HG03342 (cell line): ENCODE results near the gene CEP20.
A peak's percentile ranks its signal among the peaks of the same experiment; 100 is the strongest.
"Not testable (repeated sequence)": the region's sequence is repeated elsewhere in the genome, so short reads cannot be mapped to it uniquely, and the experiment has no call there.

Source experiments
- ATAC-seq: cut with Tn5 transposase; IDR thresholded peaks from one replicate; pipeline ENCODE4 v1.9.1; 2021; ENCODE audit warnings: mild to moderate bottlenecking, moderate library complexity; ENCODE audit not compliant: unreplicated experiment

Gene CEP20

DNA sequence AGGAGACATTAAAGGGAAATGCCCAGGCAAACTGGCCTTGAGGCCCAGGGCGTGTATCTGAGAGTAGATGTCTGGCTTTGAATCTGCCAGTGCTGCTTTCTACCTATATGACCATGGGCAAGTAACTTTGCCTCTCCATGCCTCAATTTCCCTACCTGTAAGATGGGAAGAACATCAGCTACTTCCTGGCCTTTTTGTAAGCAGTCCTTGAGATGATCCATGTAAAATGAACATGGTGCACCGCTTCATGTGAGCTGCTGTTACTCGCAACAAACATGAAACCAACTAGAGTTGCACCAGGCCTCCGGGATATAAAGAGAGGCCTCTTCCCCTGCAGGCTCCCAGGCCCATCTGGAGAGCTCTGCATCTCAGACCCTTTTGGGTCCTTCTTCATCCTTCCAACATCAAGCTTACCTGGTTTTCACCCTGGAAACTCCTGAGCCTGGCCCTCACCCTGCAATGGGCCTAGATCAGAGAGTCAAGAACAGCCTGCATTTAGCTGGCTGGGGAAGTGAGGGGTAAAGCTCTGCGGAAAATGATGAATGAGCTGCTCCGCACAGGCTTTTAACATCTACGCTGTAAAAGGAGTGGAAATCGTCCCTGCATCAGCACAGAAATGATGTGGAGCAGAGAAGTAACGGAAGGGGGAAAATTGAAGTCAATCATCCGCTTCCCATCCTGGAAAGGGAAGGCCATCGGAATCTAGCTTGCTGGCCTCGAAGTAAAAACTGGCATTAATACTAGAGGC lies 29.3 kb downstream of the CEP20 start:
- ATAC-seq, result no peak

DNA sequence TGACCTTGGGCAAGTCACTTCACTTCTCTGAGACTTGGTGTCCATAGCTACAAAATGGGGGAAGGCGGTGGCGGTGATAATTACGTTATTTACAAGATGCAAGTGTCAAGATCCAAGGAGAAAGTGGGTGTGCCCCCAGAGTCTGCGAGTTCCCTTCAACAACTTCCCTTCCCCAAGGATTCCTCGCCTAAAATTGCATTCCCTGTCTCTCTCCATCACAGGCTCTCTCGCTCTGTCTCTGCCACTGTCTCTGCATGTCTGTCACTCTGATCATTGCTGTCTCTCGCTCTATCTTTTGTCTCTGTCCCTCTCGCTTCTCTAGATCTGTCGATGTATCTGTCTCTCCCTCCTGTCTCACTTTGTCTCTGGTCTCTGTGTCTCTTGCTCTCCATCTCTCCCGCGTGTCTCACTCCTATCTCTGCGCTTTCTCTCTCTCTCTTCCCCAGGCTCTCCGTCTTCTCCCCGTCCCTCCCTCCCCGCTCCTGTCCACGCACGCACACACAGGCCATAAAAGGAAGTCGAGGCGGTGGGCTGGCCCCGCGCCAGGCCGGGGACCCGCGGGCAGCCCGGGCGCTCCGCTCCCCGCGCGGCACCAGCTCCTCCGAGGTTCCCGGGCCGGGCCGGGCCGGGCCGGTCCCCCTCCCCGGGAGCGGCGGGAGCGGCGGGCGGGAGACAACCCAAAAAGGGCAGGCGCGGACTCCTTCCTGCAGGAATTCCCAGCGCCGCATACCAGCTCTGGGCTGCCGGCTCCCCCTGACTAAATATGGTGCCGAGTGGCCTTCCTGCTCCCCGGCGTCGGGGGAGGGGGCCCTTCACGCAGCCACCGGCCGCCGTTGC lies 30.5 kb downstream of the CEP20 start:
- ATAC-seq, result no peak

DNA sequence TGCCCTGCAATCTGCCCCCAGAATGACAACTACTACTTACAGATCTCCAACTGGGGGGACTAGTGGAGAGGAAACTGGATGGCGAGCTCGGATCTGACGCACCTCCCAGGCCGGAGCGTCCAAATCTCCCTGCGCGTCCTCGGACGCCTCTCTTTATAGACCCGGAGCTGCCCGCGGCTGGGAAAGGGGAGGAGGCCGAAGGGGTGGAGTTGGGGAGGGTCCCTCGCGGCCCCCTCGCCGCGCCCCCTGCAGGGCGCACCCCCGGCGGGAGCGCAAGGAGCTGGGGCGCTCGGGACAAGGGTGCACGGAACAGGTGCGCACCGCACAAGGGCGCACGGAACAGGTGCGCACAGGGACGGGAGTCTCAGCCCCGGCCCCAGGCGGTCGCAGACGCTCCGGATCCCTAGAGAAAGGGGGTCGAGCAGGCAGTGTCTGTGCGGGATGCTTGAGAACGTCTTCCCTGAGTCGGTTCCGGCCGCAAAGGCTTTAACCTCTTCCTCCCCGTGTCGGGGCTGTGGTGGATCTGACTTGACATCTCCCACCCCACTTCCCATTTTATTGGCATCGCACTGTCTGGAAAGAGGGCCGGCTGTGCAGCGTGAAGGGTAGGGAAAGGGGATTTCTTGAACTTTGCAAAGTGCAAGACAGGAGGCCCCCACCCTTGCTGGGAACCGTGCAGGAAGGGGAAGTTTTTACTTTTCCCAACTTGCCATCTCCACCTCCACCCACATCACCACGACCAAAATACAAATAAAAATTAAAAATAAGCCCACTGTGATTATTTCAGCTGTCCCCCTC lies 31.3 kb downstream of the CEP20 start, which contains the start of gene MYH11:
Gene MYH11, minus strand, starts transcription at position 128 of the 798 bp plus-strand sequence. CDS start 18,776 bp downstream, outside the sequence.
- ATAC-seq, result no peak

DNA sequence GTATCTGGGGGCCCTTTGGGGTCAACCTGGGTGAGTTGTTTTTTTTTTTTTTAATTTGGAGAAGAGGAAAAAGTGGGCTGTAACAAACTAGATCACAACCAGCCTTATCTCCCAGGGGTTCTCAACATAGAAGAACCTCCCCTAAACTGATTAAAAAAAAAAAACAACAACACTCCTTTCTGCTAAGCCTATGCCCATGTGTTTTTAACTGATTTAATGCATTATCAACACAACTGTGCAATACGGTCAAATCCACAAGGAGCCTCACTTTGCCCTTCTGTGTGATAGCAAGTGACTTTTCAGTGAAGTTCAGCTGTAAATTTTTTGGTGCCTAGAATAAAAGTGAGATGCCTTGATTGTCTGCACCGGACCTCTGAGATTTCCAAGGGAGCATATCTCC lies 32.2 kb downstream of the CEP20 start:
- ATAC-seq, result no peak

DNA sequence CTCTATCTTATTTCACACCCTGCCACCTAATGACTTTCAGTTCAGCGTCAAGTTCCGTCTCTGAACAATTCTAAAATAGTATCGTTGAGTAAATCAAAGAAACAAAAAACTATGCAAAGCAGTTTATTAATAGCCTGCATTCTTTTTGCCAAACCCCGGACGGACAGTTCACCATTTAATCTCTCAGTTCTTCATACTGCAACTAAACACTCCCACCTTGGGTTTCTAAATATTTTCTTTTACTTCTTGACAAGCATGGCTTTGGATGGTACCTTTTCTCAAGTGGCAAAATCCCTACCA lies 32.7 kb downstream of the CEP20 start:
- ATAC-seq, result peak; percentile 59

DNA sequence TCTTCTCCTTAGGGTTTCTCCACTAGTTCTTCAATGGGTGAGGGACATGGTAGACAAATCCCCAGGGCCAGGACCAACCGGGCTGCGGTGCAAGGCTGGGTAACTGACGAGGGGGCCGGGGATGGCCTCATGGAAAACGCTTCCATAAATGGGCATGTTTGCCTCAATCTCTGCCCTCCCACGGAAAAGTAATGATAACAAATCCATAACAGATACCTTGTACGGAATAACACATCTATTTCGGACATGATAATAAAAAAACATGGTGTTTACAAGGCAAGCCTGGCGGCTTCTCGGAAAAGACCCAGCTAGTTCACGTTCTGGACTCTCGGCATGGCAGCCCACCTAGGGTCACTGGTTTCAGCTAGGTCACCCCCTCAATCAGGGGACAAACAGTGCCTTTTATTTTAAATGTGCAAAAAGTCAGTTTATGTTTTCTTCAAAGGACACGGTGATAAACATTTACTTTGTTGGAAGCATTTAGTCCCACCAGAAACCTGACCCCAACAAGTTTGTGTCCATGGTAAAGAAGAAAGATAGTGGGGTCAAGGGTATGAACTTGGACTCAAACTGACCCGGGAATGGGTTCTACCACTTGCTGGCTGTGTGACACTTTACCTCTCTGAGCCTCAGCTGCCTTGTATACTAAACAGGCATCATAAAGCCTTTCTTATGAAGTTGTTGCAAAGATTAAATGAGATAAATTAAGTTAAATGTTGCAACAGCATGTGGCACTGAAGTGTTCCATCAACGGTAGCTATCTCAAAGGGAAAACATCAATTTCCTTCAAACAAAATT lies 33.3 kb downstream of the CEP20 start:
- peak; percentile 24 for ATAC-seq

DNA sequence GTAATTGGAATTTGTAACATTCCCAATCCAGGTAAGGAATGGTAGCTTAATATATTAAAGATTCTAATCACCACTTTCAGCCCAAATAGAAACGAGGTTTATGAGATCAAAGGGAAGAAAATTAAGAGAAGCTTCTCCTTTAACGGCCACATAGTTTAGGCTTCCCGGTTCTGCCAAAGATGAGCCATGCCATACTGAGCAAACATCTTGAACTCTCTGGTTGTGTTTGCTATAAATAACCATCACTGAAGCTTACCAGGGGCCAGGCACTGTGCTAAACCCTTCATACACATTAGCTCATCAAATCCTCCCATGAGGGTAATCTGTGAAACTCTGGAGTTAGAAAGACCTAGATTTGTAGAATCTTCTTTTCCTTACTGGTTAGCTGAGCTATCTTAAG lies 34.3 kb downstream of the CEP20 start:
- ATAC-seq, result no peak

DNA sequence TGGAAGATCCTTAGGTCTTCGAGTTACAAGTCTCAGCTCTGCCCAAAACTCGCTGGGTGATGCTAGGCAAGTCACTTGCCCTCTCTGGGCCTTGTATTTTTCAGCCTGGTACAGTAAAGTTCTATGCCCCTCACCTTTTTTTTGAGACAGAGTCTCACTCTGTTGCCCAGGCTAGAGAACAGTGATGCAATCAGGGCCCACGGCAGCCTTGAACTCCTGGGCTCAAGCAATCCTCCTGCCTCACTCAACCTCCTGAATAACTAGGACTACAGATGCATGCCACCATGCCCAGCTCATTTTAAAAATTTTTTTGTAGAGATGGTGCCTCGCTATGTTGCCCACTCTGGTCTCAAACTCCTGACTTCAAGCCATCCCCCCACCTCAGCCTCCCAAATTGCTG lies 35.4 kb downstream of the CEP20 start:
- ATAC-seq, result no peak

DNA sequence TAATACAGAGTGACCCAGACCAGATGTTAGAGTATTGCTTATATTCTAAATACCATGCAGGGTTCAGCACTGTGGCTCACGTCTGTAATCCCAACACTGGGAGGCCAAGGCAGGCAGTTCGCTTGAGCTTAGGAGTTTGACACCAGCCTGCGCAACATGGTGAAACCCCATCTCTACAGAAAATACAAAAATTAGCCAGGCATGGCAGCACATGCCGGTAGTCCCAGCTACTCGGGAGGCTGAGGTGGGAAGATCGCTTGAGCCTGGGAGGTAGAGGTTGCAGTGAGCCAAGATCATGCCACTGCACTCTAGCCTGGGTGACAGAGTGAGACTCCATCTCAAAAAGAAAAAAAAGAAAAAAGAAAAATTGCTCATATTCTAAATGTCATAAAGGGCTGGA lies 37.8 kb downstream of the CEP20 start:
- not testable (repeated sequence) for ATAC-seq

DNA sequence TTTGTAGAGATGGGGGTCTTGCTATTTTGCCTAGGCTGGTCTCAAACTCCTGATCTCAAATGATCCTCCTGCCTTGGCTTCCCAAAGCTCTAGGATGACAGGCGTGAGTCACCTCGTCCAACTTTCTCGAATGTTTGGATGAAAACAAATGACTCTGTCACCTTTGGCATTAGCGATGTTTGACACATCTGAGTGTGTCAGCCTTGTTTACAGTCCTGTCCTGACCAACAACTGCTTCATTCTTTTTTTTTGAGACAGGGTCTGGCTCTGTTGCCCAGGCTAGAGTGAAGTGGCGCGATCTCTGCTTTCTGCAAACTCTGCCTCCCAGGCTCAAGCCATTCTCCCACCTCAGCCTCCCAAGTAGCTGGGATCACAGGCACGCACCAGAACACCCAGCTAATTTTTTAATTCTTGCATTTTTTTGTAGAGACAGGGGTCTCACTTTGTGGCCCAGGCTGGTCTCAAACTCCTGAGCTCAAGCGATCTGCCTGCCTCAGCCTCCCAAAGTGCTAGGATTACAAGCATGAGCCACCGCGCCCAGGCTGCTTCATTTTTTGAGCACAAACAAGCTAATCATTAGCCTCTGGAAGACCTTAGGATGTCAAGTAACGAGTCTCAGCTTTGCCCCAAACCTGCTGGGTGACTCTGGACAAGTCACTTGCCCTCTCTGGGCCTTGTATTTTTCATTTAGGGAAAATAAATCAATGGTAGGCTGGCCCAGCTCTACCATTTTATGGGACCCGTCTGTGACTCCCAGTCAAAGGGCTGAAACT lies 39.0 kb downstream of the CEP20 start:
- no peak for ATAC-seq

DNA sequence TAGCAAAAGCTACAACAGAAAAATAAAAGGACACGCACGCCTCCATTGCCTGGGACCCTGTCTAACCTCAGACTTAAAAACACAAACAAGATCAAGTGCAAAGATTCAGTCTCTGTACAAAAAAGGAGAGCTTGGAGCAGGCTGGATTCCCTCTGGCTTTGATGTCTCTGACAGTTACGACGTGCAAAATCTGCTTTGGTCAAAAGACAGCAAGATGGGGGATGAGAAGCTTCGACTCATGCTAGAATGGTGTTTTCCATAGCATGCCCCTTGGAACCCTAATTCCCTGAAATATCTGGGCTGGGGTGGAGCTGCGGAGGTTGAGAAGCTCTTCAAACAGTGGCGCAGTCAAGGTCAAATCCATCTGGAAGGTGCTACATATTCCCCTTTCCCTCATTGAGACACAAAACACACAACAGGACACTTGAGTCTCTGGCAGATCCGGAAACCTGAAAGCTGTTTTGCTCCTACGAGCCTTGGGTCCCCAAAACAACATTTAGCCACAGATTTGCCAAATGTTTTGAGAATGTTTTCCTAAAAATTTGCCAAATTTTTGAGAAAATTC lies 40.7 kb downstream of the CEP20 start:
- no peak for ATAC-seq

DNA sequence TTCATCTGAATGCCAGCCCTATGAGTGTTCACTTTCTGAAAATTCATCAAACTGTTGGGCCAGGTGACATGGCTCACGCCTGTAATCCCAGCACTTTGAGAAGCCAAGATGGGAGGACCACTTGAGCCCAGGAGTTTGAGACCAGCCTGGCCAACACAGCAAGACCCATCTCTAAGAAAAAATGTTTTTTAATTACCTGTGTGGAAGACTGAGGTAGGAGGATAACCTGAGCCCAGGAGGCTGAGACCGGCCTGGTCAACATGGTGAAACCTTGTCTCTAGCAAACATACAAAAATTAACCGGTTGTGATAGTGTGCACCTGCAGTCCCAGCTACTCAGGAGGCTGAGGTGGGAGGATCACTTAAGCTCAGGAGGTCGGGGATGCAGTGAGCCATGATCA lies 41.9 kb downstream of the CEP20 start:
- ATAC-seq, result no peak

DNA sequence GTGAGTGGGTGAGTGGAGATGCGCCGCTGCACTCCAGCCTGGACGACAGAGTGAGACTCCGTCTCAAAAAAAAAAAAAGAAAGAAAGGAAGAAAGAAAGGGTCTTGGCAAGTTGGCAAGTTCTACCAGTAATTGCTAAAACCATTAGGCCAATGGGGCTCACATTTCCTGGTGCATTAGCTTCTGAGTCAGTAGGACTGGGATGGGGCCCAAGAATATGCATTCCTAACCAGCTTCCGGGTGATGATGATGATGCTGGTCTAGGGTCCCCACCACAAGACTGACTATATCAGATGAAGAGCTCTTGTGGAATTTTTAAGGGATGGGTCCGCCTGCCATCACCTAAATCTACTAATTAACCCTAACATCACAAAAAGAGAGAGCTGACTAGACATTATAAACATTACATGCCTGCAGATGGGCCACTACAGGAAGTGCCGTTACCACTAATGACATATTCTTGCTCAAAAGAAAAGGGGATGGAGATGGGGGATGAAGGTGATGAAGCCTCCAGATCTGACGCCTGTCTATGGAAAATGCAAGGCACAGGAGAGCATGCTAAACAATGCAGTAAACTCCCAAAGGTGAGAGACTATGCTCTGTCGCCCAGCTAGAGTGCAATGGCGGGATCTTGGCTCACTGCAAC lies 44.6 kb downstream of the CEP20 start:
- no peak for ATAC-seq

DNA sequence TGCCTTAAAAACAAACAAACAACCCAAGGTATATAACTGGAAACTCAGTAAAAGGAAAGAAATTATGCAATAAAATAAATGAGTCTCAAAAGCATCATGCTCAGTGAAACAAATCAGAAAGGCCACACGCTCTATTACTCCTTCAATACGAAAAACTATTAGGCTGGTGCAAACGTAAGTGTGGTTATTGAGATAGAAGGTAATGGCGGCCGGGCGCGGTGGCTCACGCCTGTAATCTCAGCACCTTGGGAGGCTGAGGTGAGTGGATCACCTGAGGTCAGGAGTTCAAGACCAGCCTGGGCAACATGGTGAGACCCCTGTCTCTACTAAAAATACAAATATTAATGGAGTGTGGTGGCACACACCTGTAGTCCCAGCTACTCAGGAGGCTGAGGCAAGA lies 49.2 kb downstream of the CEP20 start:
- not testable (repeated sequence) for ATAC-seq

DNA sequence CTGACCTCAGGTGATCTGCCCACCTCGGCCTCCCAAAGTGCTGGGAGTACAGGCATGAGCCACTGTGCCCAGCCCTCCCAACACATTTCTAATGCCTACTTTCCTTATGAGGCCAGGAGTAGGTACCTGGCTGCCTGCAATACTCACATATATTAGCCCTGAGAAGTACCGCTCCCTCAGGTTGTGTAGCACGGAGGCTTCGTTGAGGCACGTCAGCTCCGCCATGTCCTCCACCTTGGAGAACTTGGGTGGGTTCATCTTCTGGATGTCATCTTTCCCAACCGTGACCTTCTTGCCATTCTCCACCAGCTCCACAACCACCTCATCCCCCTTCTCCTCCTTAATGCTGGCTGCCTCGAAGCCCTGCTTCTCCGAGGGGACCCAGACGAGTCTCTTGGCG lies 50.6 kb downstream of the CEP20 start:
- ATAC-seq, result no peak

DNA sequence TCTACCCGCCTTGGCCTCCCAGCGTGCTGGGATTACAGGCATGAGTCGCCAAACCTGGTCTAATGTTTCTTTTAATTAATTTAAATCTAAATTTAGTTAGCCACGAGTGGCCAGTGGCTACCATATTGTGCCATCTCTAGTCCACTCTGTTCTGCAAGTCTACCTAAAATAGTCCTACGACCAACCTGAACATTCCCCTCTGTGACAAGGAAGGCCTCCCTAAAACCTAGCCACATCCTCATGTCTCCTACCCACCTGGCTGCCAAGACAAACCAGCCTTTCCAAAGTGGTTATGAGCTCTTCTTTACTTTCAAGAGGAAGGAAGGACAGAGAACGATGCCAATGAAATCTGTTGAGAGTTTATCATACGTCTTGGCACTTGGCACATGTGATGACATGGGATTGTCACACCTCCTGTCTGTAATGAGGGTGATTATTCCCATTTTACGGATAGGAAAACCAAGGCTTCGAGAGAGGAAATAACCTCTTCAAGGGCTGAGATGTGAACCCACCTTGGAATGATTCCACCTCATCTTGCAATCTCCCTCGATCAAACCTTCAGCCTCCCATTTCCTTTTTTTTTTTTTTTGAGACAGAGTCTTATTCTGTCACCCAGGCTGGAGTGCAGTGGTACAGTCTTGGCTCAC lies 51.3 kb downstream of the CEP20 start:
- ATAC-seq, result no peak

DNA sequence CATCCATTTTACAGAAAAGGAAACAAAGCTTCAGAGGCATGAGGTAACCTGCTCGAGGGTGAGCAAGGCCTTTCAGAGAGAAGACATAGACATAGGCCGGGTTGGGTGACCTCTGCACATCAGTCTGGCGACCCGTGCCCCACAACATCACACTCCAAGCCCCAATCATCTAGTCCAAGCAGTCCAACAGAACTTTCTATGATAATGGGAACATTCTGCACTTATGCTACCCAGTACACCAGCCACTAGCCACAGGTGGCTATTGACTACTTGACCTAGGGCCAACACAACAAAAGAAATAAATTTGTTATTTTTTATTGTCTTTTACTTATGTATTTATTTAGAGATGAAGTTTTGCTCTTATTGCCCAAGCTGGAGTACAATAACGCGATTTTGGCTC lies 52.3 kb downstream of the CEP20 start:
- ATAC-seq, result no peak

DNA sequence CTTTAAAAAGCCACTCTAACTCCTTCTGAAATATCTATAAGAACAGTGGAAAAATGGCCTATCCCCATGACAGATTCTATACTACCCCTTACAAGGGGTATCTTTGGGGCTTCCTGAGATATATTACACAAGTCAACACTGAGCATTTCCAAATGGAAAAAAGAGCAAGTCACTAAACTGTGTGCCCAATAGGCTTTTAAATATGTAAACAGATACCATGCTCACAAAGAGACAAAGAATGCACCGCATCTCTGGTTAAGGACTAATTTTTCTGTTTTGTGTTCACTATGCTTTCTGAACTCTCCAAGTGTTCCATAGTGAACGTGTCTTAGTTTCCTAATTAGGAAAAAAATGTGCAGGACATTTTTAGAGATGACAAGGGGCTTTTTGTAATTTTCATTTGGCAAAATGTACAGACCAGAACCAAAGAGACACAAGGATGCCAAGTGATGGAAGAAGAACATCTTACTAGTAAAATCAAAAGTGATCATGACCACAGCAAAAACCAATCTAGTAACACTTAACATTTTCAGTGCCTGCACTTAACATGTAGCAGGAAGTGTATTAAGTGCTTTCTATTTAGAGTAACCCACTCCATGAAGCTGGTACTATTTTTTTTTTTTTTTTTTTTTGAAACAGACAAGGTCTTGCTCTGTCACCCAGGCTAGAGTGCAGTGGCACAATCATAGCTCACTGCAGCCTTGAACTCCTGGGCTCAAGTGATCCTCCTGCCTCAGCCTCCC lies 53.1 kb downstream of the CEP20 start:
- no peak for ATAC-seq
